OCI-LY1 (cell line): ENCODE measurements around the gene CPTP.

Experiments used
- H2AFZ ChIP-seq: fragments of 200-600 bp; sonication (generic), shearing (Covaris generic); 2 replicates; pipeline ENCODE4 v1.6.0; 2014; ENCODE audit warnings: antibody characterized with exemption, mild to moderate bottlenecking, low read length
- H3F3A ChIP-seq: fragments of 200-600 bp; sonication (generic), shearing (Covaris generic); 2 replicates; pipeline ENCODE4 v1.6.0; 2014; ENCODE audit warnings: mild to moderate bottlenecking, antibody characterized with exemption, low read length, moderate library complexity; ENCODE audit not compliant: insufficient read depth
- H3K27ac ChIP-seq: fragments of 200-600 bp; sonication (generic); 2 replicates; pipeline ENCODE4 v1.5.1; 2014; ENCODE audit warnings: low read length, mixed run types, mild to moderate bottlenecking, low read depth; ENCODE audit not compliant: poor library complexity, severe bottlenecking
- H3K27me3 ChIP-seq: fragments of 200-600 bp; sonication (generic); 2 replicates; pipeline ENCODE4 v1.6.0; 2014; ENCODE audit warnings: antibody characterized with exemption, mild to moderate bottlenecking, low read length, moderate library complexity; ENCODE audit not compliant: insufficient read depth
- H3K36me3 ChIP-seq: fragments of 200-600 bp; sonication (generic); 2 replicates; pipeline ENCODE4 v1.6.1; 2014; ENCODE audit warnings: mild to moderate bottlenecking, antibody characterized with exemption, low read length, moderate library complexity, mixed read lengths; ENCODE audit not compliant: insufficient read depth
- H3K4me1 ChIP-seq: fragments of 200-600 bp; sonication (generic); 2 replicates; pipeline ENCODE4 v1.5.1; 2014; ENCODE audit warnings: mild to moderate bottlenecking, low read length, moderate library complexity; ENCODE audit not compliant: insufficient read depth, severe bottlenecking
- H3K4me2 ChIP-seq: fragments of 200-600 bp; sonication (generic), shearing (Covaris generic); 2 replicates; pipeline ENCODE4 v1.6.1; 2014; ENCODE audit warnings: low read length
- H3K4me3 ChIP-seq: fragments of 200-600 bp; sonication (generic); 2 replicates; pipeline ENCODE4 v1.5.1; 2014; ENCODE audit warnings: low read length, low read depth, mild to moderate bottlenecking, mixed read lengths; ENCODE audit not compliant: poor library complexity, severe bottlenecking
- H3K79me2 ChIP-seq: fragments of 200-600 bp; shearing (Covaris generic); 2 replicates; pipeline ENCODE4 v1.6.1; 2016; ENCODE audit warnings: mixed run types, low read length, mixed read lengths; ENCODE audit not compliant: insufficient read depth
- H3K9ac ChIP-seq: fragments of 200-600 bp; sonication (generic), shearing (Covaris generic); 2 replicates; pipeline ENCODE4 v1.6.1; 2014; ENCODE audit warnings: mild to moderate bottlenecking, low read length, mixed read lengths
- H3K9me2 ChIP-seq: fragments of 200-600 bp; sonication (generic), shearing (Covaris generic); 2 replicates; pipeline ENCODE4 v1.6.1; 2014; ENCODE audit warnings: low read depth, mild to moderate bottlenecking, low read length, mixed read lengths
- H3K9me3 ChIP-seq: fragments of 200-600 bp; shearing (Covaris generic); 2 replicates; pipeline ENCODE4 v1.6.1; 2014; ENCODE audit warnings: low read length, mixed read lengths
- H4K20me1 ChIP-seq: fragments of 200-600 bp; sonication (generic), shearing (Covaris generic); 2 replicates; pipeline ENCODE4 v1.6.0; 2016; ENCODE audit warnings: mild to moderate bottlenecking, low read length; ENCODE audit not compliant: insufficient read depth
- CTCF ChIP-seq: fragments of 200-600 bp; sonication (generic), shearing (Covaris generic); IDR thresholded peaks from 2 replicates; pipeline ENCODE4 v1.5.1; 2017; ENCODE audit warnings: mild to moderate bottlenecking, antibody characterized with exemption, low read length, moderate library complexity, mixed read lengths
- EZH2 ChIP-seq: fragments of 200-600 bp; sonication (generic), shearing (Covaris generic); IDR thresholded peaks from 2 replicates; pipeline ENCODE4 v1.8.0; 2017; ENCODE audit warnings: borderline replicate concordance, mixed run types, mild to moderate bottlenecking, antibody characterized with exemption, low read length, moderate library complexity, mixed read lengths

Gene CPTP

GRCh38 chr1:1318131-1318652 is 6.4 kb upstream of the CPTP start:
- Histone ChIP-seq H3K9ac (no peak overlapping the region), H3K4me2 (no peak overlapping the region), H3K9me2 (no peaks in the 10 kb centered on the region), H3K9me3 (no peaks in the 10 kb centered on the region), H3K4me1 (peaks cover 10% of the 10 kb centered on the region), H3K79me2 (peaks cover 12% of the 10 kb centered on the region), H2AFZ (no peak overlapping the region), H4K20me1 (no peaks in the 10 kb centered on the region), H3K4me3 (no peak overlapping the region), H3K27ac (no peak overlapping the region), H3F3A (no peaks in the 10 kb centered on the region), H3K27me3 (no peaks in the 10 kb centered on the region), H3K36me3 (peaks cover 75% of the 10 kb centered on the region)
- TF ChIP-seq CTCF (no peak), EZH2 (no peak)

GRCh38 chr1:1318777-1319645 is 5.6 kb upstream of the CPTP start:
- no peak overlapping the region for H3K9ac ChIP-seq
- H3K36me3 ChIP-seq: peaks cover 67% of the 10 kb centered on the region
- no peak overlapping the region for H2AFZ ChIP-seq
- no peaks in the 10 kb centered on the region for H4K20me1 ChIP-seq
- no peak for TF ChIP-seq EZH2
- no peak for TF ChIP-seq CTCF
- no peak overlapping the region for H3K27ac ChIP-seq
- H3K27me3 ChIP-seq: no peaks in the 10 kb centered on the region
- no peaks in the 10 kb centered on the region for H3K9me3 ChIP-seq
- no peak overlapping the region for H3K4me3 ChIP-seq
- no peaks in the 10 kb centered on the region for H3K9me2 ChIP-seq
- peaks cover 15% of the 10 kb centered on the region for H3K4me1 ChIP-seq
- no peaks in the 10 kb centered on the region for H3F3A ChIP-seq
- no peak overlapping the region for H3K4me2 ChIP-seq
- peaks cover 17% of the 10 kb centered on the region for H3K79me2 ChIP-seq

- Histone ChIP-seq H3K36me3 (peaks cover 61% of the 10 kb centered on the region), H2AFZ (no peak overlapping the region), H3K9me2 (no peaks in the 10 kb centered on the region), H3F3A (no peaks in the 10 kb centered on the region), H3K9ac (no peak overlapping the region), H3K4me3 (no peak overlapping the region), H3K27me3 (no peaks in the 10 kb centered on the region), H4K20me1 (no peaks in the 10 kb centered on the region), H3K79me2 (peaks cover 17% of the 10 kb centered on the region), H3K27ac (no peak overlapping the region), H3K4me1 (peaks cover 15% of the 10 kb centered on the region), H3K4me2 (no peak overlapping the region), H3K9me3 (no peaks in the 10 kb centered on the region)
- no peak for TF ChIP-seq CTCF
- no peak for TF ChIP-seq EZH2
These were observed 5.0 kb upstream of the CPTP start for GRCh38 chr1:1319646-1319941.
